Right forelimb (tissue), 1 donor: ENCODE data around the gene MPPED1.

Source experiments
- DNase-seq: peaks from one replicate; pipeline ENCODE4 v3.0.0-alpha.2; 2018

The MPPED1 gene

GRCh38 chr22:43432883-43433415 is 21.1 kb downstream of the MPPED1 start:
- DNase-seq, result no peak

- no peak for DNase-seq
Observed at GRCh38 chr22:43433451-43434274, 21.8 kb downstream of the MPPED1 start.

- DNase-seq, result no peak
Observed at GRCh38 chr22:43434275-43434927, 22.6 kb downstream of the MPPED1 start.

- no peak for DNase-seq
Observed at GRCh38 chr22:43434928-43435311, 23.1 kb downstream of the MPPED1 start.

- no peak for DNase-seq
Observed at GRCh38 chr22:43435851-43436811, 24.3 kb downstream of the MPPED1 start.

- no peak for DNase-seq
Observed at GRCh38 chr22:43436868-43437267, 25.1 kb downstream of the MPPED1 start.

- DNase-seq, result no peak
Observed at GRCh38 chr22:43437871-43438475, 26.2 kb downstream of the MPPED1 start.

- no peak for DNase-seq
Observed at GRCh38 chr22:43438666-43439347, 27.0 kb downstream of the MPPED1 start.

- no peak for DNase-seq
Observed at GRCh38 chr22:43439368-43440103, 27.7 kb downstream of the MPPED1 start.

- no peak for DNase-seq
Observed at GRCh38 chr22:43440104-43440387, 28.2 kb downstream of the MPPED1 start.

- DNase-seq, result no peak
Observed at GRCh38 chr22:43440556-43440955, 28.7 kb downstream of the MPPED1 start.

GRCh38 chr22:43441216-43441615 is 29.4 kb downstream of the MPPED1 start:
- no peak for DNase-seq

- DNase-seq, result no peak
Observed at GRCh38 chr22:43441751-43442150, 29.9 kb downstream of the MPPED1 start.

- DNase-seq, result no peak
Observed at GRCh38 chr22:43442386-43443151, 30.8 kb downstream of the MPPED1 start.

GRCh38 chr22:43443152-43443471 is 31.3 kb downstream of the MPPED1 start:
- no peak for DNase-seq

GRCh38 chr22:43446037-43446803 is 34.4 kb downstream of the MPPED1 start:
- DNase-seq, result no peak

- DNase-seq, result no peak
Observed at GRCh38 chr22:43446916-43447315, 35.1 kb downstream of the MPPED1 start.

GRCh38 chr22:43447380-43447779 is 35.6 kb downstream of the MPPED1 start:
- DNase-seq, result no peak

- DNase-seq, result no peak
Observed at GRCh38 chr22:43448048-43448447, 36.2 kb downstream of the MPPED1 start.
